ENCODE measurements around the gene MCM7. TPM values are rescaled to one million over a fixed set of nuclear protein-coding genes. Genes with fewer than 3 reads are reported as not detected.

Gene MCM7
- polyA plus RNA-seq, 1 of the 3 experiments (the other 2 are of a cell fraction): 241 TPM

DNA sequence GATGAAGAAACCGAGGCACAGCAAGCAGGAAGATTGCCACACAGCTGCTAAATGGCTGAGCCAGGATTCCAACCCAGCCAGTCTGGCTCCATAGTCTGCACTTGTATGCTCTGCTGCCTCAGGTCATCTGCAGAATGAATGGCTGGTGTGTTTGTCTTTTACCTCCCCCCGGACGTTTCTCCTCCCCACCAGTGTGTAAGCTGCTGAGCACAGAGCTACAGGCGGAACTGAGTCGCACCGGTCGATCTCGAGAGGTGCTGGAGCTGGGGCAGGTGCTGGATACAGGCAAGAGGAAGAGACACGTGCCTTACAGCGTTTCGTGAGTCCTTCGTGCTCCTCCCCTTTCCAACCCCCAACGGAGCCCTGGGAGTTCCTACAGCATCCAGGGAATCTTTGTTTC is 20.9 kb upstream of the MCM7 start:
- peaks cover 13 to 22% of the 10 kb centered on the region in 2 experiments for H3K36me3 ChIP-seq (replicated peaks in 1 of 2; ENCODE audit: control insufficient read depth in 1 of 2, insufficient read depth in 2 of 2, low read length in 1 of 2)
- no peaks in the 10 kb centered on the region for H3K9me2 ChIP-seq

More for the DNA sequence above, 20.9 kb upstream of the MCM7 start:
- DNase-seq: no peak
- Histone ChIP-seq H3K9me3 (no peaks in the 10 kb centered on the region), H3K4me3 (ENCODE audit: low read depth in 2 of 2, low read length in 1 of 2) (no peak overlapping the region), H3K27ac (ENCODE audit: low read depth in 2 of 2, low read length in 1 of 2) (no peak overlapping the region), H2AFZ (ENCODE audit: low read depth) (no peak overlapping the region), H3K4me2 (no peak overlapping the region), H4K20me1 (ENCODE audit: insufficient read depth) (no peaks in the 10 kb centered on the region), H3K27me3 (ENCODE audit: insufficient read depth) (no peaks in the 10 kb centered on the region), H3K4me1 (ENCODE audit: control insufficient read depth in 1 of 2, insufficient read depth in 2 of 2, low read depth in 1 of 2, low read length in 1 of 2) (peaks cover 11 to 15% of the 10 kb centered on the region in 2 experiments; a peak in 3 of 4 replicates), H3K9ac (no peak overlapping the region), H3K79me2 (ENCODE audit: insufficient read depth) (peaks cover 74% of the 10 kb centered on the region), H3F3A (replicated peaks; ENCODE audit: insufficient read depth) (peaks cover 45% of the 10 kb centered on the region)
- 93% methylated on average over 13 of the region's 13 CpGs for WGBS (ENCODE audit: low lambda C conversion rate)
- TF ChIP-seq FOXJ3 (CRISPR knock-in tag; IDR thresholded peaks at IDR 0.05) (no peak), SIN3A (IDR thresholded peaks at IDR 0.05; ENCODE audit: borderline replicate concordance, low read depth, low read length) (no peak), GABPA (IDR thresholded peaks at IDR 0.05; ENCODE audit: low read depth) (no peak), RXRA (IDR thresholded peaks at IDR 0.05; ENCODE audit: borderline replicate concordance, low read depth) (no peak), MEF2A (IDR thresholded peaks at IDR 0.05; ENCODE audit: borderline replicate concordance, low read depth) (no peak), TEAD4 (IDR thresholded peaks at IDR 0.05; ENCODE audit: borderline replicate concordance, insufficient read depth) (no peak), RAD21 (IDR thresholded peaks at IDR 0.05; ENCODE audit: low read length) (no peak), NFIC (IDR thresholded peaks at IDR 0.05; ENCODE audit: borderline replicate concordance) (no peak), EZH2phosphoT487 (IDR thresholded peaks at IDR 0.05; ENCODE audit: borderline replicate concordance, low read depth) (no peak)
- TF ChIP-seq, protein P1, sequence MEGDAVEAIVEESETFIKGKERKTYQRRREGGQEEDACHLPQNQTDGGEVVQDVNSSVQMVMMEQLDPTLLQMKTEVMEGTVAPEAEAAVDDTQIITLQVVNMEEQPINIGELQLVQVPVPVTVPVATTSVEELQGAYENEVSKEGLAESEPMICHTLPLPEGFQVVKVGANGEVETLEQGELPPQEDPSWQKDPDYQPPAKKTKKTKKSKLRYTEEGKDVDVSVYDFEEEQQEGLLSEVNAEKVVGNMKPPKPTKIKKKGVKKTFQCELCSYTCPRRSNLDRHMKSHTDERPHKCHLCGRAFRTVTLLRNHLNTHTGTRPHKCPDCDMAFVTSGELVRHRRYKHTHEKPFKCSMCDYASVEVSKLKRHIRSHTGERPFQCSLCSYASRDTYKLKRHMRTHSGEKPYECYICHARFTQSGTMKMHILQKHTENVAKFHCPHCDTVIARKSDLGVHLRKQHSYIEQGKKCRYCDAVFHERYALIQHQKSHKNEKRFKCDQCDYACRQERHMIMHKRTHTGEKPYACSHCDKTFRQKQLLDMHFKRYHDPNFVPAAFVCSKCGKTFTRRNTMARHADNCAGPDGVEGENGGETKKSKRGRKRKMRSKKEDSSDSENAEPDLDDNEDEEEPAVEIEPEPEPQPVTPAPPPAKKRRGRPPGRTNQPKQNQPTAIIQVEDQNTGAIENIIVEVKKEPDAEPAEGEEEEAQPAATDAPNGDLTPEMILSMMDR (IDR thresholded peaks at IDR 0.05): no peak
- TF ChIP-seq, protein P2, sequence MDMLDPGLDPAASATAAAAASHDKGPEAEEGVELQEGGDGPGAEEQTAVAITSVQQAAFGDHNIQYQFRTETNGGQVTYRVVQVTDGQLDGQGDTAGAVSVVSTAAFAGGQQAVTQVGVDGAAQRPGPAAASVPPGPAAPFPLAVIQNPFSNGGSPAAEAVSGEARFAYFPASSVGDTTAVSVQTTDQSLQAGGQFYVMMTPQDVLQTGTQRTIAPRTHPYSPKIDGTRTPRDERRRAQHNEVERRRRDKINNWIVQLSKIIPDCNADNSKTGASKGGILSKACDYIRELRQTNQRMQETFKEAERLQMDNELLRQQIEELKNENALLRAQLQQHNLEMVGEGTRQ (IDR thresholded peaks at IDR 0.05; ENCODE audit: borderline replicate concordance, low read depth, low read length): no peak
- TF ChIP-seq, protein P3, sequence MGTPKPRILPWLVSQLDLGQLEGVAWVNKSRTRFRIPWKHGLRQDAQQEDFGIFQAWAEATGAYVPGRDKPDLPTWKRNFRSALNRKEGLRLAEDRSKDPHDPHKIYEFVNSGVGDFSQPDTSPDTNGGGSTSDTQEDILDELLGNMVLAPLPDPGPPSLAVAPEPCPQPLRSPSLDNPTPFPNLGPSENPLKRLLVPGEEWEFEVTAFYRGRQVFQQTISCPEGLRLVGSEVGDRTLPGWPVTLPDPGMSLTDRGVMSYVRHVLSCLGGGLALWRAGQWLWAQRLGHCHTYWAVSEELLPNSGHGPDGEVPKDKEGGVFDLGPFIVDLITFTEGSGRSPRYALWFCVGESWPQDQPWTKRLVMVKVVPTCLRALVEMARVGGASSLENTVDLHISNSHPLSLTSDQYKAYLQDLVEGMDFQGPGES (IDR thresholded peaks at IDR 0.05; ENCODE audit: low read depth, low read length): no peak
- TF ChIP-seq, protein P4, sequence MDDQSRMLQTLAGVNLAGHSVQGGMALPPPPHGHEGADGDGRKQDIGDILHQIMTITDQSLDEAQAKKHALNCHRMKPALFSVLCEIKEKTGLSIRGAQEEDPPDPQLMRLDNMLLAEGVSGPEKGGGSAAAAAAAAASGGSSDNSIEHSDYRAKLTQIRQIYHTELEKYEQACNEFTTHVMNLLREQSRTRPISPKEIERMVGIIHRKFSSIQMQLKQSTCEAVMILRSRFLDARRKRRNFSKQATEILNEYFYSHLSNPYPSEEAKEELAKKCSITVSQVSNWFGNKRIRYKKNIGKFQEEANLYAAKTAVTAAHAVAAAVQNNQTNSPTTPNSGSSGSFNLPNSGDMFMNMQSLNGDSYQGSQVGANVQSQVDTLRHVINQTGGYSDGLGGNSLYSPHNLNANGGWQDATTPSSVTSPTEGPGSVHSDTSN (IDR thresholded peaks at IDR 0.05): no peak
- TF ChIP-seq, protein P5, sequence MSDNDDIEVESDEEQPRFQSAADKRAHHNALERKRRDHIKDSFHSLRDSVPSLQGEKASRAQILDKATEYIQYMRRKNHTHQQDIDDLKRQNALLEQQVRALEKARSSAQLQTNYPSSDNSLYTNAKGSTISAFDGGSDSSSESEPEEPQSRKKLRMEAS (IDR thresholded peaks at IDR 0.05; ENCODE audit: low read depth): no peak
- ChIA-PET POLR2A (interaction anchor here (5.3 kb wide), 1 partner anchor 21 kb away, joined by 70 read pairs; the partner anchor contains the start of genes AP4M1 and MCM7), CTCF (interaction anchor here (5.0 kb wide), 1 partner anchor 9 kb away, joined by 40 read pairs; no protein-coding TSS in a partner anchor)

Measured in SK-N-SH (cell line).